HG03095 (cell line): ENCODE data around the gene U2AF2.
"Not testable (repeated sequence)": the region's sequence is repeated elsewhere in the genome, so short reads cannot be mapped to it uniquely, and the experiment has no call there.

ENCODE experiments used
- ATAC-seq: cut with Tn5 transposase; IDR thresholded peaks from one replicate; pipeline ENCODE4 v1.9.1; 2021; ENCODE audit warnings: moderate library complexity; ENCODE audit not compliant: unreplicated experiment

Gene U2AF2

DNA sequence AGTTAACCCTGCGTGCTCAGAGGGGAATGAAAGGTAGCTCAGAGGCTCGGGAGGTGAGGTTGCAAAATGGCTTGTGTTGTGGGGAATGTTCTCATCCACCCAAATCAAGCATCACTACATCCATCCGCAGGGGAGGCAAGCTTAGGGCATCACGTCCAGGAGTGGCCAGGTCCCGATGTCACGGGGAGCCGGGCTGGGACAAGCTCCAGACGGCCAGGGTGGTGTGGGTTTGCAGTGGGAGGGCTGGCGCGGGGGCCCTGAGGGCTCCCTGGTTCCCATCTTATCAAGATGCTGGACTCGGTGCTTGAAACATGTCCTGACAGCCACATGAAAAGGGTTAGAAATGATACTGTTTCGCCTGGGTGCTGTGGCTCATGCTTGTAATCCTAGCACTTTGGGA is 46.0 kb downstream of the U2AF2 start:
- ATAC-seq = no peak

DNA sequence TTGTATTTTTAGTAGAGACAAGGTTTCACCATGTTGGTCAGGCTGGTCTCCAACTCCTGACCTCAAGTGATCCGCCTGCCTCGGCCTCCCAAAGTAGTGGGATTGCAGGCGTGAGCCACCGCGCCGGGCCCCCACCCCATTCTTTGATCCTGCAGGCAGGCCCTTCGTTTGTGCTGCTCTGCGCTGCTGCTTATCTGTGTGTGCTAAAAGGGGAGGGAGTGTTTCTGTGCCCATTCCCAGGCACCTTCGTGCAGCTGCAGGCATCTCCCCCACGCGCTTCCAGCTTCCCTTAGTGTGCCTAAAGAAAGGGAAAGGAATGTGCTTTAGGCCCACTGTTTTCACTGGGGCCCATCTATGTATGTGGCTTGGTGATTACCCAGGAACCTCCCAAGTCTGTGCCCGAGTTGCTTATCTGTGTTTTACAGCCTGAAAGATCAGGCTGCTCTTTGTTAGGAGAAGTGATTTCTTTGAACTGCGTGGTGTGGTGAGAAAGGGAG is 47.3 kb downstream of the U2AF2 start:
- no peak for ATAC-seq

DNA sequence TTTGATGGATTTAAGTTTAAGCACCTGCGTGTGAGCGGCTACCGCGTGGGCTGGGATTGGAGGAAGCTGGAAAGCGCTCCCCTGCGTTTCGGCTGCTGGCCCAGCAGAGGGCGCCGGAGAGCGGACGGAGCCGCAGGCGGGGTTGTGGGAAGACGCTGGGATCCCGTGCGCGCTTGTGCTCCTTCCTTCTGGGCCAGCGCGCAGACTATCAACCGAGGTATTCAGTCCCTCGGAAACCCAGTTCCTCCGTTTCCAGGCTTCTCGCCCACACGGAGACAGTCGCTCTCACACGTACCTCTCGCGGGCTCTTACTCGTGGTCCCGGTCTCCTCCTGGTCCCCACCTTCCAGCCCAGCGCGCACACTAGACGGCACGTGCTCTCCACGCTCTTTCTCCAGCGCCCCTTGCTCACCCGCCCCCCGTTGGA is 49.0 kb downstream of the U2AF2 start:
- no peak for ATAC-seq

DNA sequence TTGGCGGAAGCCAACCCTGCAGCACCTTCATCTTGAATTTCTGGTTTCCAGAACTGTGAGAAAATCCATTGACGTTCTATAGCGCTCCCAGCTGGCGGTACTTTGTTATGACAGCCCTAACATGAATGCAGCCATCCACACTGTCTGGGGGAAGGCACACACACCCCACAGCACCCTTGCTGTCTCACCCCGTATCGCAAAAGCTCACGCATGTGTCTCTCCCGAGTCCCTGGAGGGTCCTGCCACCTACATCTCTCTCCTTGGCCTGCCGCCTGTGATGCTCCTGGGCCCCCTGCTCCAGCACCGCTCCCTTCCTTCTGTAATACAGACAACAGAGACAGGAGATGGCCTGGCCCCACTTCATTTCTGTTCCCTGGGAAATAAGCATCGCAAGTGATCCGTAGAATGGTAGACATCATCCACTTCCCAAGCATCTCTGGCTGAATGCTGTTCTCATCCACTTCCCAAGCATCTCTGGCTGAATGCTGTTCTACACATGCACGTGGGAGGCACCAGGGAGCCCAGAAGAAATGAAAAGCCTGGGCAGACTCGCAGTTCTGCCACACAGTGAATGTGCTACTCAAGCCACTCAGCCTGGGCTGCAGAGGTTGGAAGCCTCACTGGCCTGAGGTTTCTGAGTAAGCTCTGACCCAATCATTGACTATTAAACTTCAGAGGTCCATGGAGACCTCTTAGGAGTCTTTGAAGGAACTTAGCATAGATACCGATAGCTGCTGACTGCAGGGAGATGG is 49.8 kb downstream of the U2AF2 start:
- no peak for ATAC-seq

DNA sequence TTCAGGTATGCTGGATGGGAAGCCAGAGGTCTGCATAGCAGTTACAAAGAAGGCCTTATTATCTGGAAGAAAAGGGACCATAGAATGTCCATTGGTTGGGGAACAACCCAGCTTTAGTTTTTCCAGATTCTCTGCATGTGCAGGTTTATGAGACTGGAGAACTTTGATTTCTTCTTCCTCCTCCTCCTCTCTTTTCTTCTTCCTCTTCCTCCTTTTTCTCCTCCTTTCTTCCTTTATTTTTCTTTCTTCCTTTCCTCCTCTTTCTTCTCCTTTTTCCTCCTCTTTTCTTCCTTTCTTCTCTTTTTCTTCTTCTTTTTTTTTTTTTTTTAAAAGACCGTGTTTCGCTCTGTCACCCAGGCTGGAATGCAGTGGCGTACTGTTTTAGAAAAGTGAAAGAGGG is 51.1 kb downstream of the U2AF2 start:
- no peak for ATAC-seq

DNA sequence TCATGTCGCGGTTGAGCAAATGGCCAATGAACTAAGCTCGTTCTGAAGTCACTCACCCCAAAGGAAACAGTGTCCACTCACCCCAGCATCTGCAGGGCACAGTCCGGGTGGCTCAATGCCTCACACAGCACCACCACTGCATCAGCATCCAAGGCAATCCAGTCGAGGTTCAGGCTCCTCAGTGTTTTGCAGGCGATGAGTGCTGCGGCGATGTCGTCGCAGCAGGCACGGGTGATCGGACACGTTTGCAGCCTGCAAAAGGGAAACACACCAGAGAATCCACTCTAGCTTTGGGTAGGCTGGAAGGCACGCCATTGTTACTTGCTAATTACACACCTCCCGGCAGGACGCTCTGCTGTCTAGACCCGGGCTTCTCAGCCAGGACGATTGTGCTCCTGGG is 56.9 kb downstream of the U2AF2 start:
- ATAC-seq = no peak

DNA sequence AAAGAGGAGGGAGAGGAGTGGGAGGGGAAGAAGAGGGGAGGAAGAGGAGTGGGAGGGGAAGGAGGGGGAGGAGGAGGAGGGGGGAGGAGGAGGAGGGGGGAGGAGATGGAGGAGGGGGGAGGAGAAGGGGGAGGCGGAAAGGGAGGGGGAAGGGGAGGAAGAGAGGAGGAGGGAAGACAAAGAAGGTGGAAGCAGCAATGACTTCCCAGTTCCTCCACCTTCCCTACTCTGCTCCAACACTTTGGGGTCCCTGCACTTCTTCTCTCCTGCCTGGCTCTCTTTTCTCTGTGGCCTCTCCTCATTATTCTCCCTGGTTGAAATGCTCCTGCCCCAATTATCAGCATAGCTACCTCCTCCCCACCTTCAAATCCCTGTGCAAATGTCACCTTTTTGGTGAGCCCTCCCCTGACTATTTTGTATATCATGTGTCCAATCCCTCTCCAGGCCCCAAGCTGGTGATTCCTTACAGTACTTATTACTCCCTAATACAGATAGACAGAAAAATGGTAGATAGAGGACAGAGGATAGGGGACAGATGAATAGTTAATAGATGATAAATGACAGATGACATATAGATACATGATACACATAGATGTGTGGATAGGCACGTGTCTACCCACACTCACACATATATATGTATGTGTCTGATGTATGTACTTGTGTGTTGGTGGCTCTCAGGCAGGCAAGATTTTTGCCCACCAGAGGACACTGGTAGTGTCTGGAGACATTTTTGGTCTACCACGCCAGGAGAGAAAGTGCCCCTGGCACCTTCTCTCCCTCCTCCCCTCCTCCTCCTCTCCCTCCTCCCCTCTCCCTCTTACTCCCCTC is 58.2 kb downstream of the U2AF2 start:
- ATAC-seq = no peak

DNA sequence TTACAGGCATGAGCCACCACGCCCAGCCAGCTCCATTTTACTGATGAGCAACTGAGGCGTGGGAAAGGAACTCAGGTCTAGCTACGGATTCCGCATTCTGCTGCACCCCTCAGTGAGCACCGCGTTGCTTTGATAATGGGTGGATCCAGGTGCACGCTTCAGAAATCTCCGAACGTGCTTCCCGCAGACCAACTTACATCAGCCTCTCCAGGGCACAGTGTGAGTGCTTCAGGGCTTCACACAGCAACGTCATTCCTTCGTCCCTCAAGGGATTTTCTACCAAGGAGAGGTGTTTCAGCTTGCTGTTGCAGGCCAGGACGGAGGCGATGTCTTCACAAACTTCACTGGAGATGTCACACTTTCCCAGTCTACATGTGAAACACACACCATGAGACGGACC is 61.7 kb downstream of the U2AF2 start:
- ATAC-seq = no peak

DNA sequence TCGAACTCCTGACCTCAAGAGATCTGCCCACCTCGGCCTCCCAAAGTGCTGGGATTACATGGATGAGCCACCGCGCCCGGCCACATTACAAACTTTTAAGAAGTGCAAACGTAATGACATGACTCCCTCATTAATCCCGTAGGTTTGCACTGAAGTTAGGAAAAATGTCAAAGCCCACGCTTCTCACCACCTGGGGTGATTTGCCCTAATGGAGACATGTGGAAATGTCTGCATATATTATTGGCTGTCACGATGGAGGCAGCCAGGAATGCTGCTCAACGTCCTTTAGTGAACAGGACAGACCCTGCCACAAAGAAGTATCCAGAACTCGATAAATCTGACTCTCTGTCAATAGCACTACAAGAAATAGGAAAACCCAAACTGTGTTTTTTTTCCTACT is 62.4 kb downstream of the U2AF2 start:
- ATAC-seq = no peak

DNA sequence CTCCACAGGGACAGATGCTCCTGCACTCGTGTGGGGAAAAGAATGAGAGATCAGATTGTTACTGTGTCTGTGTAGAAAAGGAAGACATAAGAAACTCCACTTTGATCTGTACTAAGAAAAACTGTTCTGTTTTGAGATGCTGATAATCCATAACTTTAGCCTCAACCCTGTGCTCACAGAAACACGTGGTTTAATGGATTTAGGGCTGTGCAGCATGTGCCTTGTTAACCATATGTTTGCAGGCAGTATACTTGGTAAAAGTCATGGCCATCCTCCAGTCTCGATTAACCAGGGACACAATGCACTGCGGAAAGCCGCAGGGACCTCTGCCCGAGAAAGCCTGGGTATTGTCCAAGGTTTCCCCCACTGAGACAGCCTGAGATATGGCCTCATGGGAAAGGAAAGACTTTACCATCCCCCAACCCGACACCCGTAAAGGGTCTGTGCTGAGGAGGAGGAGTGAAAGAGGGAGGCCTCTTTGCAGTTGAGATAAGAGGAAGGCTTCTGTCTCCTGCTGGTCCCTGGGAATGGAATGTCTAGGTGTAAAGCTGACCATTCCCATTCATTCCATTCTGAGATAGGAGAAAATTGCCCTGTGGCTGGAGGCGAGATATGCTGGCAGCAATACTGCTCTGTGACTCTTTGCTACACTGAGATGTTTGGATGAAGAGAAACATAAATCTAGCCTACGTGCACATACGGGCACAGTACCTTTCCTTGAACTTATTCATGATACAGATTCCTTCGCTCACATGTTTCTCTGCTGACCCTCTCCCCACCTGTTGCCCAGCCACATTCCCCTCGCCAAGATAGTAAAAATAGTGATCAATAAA is 63.3 kb downstream of the U2AF2 start:
- ATAC-seq = not testable (repeated sequence)

DNA sequence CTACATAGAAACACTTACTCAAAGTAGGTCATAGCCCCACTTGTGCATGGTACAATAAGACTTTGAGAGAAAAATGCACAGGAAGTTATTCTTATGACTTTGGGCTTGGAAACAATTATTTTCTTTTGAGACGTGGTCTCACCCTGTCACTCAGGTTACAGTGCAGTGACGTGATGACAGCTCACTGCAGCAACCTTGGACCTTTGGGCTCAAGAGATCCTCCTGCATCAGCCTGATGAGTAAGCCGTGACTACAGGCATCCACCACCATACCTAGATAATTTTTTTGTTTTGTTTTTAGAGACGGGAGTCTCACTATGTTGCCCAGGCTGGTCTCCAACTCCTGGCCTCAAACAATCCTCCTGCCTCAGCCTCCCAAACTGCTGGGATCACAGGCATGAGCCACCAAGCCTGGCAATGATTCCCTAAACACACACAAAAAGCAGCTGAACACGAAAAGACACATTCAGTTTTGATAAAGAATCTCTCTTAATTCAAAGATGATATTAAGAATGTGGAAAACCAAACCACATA is 65.4 kb downstream of the U2AF2 start:
- no peak for ATAC-seq

DNA sequence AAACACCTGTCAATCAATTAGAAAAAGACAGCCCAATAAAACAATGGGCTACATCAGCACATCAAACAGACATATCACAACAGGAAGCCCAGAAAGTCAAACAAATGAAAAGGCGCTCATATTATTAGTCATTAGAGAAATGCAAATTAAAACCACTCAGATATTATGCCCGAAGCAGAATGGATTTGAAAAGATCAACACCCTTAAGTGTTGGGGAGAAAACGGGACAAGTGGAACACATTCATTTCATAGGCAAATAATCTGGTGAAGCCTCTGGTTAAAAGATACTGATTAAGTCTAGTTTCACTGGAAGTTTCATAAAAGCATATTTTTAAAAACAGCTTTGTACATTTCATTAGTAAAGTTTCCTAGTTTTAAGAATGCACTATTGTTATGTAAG is 66.0 kb downstream of the U2AF2 start:
- no peak for ATAC-seq

DNA sequence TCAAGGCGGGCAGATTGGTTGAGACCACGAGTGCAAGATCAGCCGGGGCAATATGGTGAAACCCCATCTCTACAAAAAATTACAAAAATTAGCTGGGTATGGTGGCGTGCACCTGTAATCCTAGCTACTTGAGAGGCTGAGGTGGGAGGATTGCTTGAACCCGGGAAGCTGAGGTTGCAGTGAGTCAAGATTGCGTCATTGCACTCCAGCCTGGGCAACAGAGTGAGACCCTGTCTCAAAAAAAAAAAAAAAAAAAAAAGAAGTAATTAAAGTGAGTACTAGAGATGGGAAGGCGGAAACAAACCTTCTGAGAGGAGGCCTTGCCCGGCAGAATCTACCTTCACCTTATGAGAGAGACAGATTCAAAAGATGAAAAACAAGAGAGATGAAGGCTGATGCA is 68.7 kb downstream of the U2AF2 start:
- no peak for ATAC-seq
